HG02938 (cell line): ENCODE measurements around the gene TCF4.

Experiments
- ATAC-seq: cut with Tn5 transposase; IDR thresholded peaks from one replicate; pipeline ENCODE4 v1.9.1; 2021; ENCODE audit warnings: mild to moderate bottlenecking, moderate library complexity; ENCODE audit not compliant: unreplicated experiment

The TCF4 gene

DNA sequence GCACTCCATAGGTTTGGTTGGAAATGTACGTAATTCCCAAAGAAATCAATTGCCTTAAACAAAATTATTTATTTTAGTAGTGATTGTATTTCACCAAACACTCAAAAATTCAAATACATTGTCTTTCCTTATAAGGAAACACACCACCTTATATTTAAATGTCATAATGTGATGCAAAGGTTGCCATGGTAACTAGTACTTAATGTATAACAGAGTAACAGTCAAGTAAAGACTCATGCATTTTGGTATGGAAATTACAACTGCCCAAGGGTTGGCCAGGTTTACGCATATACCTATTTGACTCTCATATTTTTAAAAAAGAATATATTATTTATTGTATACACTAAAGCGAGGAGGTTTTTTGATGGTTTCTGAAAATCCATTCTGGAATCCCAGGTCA lies 231.2 kb downstream of the TCF4 start:
- ATAC-seq = no peak

DNA sequence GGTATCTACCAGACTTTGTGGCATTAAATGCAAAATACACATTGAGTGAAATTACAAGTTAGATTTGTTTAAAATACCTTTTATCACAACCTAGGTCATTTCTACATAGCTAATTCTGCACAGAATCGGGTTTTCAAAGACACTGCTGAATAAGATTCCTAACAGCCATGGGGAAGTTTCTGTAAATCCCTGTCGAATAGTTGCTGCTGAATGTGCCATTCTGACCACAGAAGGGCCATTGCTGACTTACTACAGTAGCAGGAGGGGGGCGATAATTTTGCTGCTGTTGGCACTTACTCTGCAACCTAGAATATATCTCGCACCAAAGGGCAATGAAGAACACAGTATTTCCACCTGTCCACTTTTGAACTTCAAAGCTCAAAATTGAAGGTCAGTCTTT lies 232.8 kb downstream of the TCF4 start:
- ATAC-seq = no peak

DNA sequence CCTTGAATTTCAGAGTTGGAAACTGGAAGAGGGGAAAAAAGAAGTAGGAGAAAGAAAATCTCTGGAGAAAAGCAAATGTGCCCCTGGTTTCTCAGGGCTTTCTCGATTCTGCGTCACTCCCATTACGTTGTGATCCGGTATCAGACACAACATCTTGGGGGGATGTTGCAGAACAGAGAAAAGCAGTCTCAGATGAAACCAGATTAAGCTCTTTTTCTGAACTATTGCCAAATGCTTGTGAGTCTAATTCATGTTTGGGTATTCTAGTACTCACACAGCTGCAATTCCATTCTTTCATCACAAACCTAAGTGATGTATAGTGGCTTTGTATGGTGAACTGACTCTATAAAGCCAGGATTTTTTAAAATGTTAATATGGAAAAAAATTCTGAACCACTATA lies 233.2 kb downstream of the TCF4 start:
- ATAC-seq = no peak

DNA sequence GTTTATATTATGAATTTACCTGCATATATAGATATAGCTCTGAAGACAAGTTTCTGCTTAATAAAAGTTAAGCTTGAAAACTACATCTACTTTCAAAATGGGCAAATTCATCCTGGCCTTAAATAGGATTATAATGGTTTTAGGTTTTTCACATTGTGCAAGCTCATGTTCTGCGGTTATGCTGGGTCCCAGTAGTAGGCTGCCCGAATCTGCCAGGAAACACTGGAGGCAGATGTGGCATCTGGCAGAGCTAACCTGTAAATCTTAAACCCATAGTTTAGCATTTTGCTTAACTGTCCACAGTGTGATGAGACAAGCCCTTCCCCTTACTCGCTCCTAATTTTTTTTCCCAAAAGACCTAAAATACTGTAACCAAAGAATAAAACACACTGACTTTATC lies 234.2 kb downstream of the TCF4 start:
- no peak for ATAC-seq

DNA sequence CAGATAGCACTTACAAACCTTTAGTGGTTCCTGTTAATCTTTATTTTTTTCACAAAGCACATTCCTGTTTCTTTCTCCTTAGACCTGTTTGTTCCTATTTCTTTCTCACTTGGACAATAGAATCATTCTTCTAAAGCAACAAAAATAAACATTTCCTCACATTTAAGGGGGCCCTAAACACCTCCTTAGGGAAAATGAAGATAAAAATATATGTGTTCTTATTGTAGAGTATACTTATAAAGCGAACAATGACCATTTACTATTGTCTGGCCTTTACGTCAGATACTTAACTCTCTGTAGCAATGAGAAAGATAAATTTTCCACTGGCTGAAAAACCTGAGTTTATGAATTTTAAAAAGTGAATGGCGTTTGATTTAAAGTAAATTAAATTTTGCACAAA lies 234.6 kb downstream of the TCF4 start:
- no peak for ATAC-seq

DNA sequence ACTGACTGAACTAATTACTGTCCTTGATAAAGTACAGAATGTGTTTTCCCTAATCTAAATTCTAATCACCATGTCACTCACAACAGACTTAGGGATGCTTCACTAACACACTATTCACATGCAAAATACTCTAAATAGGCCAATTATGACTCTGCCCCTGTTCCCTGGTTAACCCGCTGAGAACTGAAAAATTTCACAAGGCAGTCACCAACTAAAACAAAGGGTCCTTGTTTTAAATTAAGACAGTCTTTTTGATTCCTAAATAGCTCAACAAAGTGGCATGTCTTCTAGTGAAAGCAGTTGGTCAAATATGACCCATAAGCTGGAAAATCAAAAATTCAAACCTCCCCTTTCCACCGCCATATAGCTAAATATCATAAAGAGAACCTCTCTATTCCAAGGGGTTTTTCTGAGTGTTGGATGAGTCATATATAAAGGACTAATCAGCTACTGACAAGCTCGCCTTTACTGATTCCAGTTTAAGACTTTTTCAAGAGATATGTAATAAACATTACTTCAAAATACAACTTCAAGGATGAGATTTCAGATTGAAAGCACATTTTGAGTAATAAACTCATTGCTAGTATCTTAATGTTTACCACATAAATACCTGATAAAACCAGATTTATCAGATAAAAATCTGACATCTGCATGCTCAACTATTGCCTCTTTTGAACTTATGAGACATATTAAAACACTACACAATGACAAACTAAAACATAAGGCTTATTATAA lies 235.8 kb downstream of the TCF4 start:
- ATAC-seq = no peak

DNA sequence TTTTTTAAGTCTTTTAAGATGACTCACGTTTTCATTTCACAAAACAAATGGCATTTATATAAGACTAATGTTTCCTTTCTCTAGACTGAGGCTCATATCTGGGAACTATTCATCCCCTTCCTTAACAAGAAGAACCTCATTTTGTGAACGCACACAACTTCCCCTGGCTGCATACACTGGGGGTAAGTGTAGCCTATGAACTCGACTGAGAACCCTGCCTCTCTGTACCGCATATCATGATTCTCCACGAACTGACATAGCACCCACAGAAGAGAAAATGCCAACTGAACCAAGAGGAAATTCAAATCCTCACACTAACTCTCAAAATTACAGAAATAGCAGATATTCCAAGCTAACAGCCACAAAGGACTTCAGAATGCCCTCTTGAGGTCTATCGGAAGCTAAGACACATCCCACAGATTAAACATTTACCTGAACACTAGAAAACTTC lies 236.7 kb downstream of the TCF4 start:
- ATAC-seq = no peak

DNA sequence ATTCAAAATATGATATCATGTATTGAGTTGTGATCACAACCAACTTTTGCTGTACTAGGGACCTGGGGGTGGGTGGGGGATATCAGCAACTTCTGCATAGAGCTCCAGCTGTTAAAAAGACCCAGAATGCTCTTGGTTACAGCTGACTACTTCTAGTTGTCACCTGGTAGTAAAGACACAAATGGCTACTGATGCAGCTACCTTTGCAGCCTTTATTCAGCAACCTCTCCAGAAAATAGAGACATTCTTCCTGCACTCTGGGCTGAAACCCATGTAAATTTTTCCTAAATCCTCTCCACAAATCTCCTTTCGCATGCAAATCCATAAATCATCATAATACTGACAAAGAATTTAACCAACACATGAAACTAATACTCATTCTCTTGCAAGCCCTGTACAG lies 238.3 kb downstream of the TCF4 start:
- ATAC-seq = no peak

DNA sequence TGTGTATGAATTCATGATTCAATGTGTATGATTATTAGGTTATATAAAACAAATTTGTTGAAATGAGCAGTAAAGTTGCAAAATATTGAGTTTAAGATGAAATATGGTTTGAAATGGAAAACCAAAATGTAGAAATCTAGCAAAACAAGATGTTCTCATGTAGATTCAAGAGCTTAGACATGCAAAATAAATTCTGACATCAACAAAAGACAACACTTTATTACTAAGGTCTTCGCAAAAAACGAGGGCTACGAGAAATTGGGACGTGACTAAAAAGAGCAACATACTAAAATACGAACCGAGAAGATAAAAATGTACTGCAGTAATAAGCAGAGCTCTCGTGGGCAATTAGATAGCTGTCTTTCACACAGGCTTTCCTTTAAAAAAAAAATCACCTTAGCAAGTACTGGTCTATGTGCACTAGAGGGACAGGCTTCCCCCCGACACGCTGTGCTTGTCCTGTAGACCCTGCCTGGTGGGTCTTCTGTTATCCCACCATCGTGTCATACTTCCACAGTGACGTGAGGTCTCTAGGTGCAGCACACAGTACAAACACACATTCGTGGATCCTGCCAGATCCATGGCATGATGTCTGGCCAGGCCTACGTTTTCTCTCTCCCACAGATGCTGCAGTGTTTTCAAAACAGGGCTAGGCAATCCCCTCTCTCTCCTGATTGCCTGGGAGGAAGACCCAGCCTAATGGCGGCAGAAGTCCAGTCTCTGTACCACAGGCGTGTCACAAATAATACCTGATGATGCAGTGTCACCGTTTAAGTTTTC lies 240.8 kb downstream of the TCF4 start:
- ATAC-seq = no peak

DNA sequence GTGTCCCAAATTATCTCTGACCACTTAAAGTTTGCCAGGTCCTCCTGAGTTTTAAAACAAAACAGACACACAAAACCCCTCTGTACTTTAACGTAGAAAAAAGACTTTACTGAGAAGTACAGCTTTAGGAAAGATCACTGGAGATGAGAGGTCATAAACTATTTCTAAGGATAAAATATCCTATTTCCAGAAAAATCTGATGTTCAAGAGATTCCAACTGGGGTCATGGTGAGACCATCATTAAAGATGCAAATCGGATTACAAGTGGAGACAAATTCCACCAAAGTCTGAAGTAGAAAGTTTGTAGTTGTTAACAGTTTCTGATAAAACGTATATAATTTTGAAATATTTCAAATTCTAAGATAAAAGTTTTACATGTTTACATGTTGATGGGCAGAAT lies 241.6 kb downstream of the TCF4 start:
- ATAC-seq = no peak

DNA sequence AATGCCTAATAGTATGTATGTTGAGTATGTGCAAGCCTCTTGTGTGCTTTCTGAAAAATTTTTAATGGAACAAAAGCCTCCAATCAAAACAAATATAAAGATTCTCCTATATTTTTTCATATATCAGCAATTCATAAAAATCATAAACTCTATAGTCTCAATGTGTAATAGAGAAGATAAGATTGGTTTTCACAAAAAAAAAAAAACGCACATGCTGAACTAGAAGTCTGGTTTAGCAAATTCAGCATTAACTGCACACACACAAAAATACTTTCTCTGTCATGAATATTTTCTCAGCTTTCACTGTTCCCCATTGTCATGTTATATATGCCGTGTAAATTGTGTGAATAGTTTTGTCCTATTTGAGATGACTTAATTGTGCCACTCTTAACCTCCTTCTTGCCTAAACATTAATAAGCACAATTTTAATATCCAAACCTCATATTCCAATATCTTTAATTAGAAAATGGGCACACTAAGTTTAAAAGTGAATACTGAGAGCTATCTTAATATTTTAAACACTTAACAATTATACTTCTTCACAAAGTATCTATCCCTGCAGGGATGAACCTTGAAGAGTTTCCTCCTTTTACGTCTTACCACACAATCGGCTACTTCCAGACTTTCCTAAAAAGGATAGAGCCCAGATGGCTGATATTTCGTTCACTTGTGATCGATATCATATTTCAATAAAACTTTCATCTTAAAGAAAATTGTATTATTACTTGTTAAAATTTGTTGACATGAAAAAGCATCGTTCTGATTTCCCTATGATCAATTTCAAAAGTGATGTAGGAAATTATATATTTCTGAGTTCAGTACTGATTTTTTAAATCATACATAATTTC lies 242.7 kb downstream of the TCF4 start:
- no peak for ATAC-seq

DNA sequence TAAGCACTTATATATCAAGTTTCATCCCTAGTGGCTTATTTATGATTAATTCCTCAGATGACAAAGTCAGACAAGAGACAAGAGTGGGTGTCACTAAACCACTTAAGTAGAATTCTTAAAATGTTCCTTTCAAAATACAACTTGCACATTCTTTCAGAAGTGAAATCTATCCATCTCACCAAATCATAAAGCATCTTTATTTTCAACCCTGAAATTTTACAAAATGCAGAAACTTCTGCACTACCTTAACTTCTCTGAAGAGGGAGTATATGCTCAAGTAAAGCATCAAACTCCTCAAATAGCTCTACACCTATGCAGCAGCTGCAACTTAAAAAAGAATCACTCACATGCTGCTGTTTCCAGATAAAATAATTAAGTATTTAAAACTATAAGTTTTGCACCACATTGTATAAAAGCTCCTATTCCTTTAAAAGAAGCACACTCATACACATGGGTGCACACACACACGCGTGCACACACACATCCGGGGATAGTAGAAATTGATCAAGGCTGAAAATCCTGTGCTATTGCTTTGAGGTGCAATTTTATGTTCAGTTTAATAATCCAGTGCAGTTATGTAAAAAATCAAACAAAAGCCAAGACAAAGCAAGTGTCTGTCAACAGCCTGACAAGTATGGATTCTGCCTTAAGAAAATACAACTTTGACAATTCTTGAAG lies 244.5 kb downstream of the TCF4 start:
- ATAC-seq = peak; percentile 85

DNA sequence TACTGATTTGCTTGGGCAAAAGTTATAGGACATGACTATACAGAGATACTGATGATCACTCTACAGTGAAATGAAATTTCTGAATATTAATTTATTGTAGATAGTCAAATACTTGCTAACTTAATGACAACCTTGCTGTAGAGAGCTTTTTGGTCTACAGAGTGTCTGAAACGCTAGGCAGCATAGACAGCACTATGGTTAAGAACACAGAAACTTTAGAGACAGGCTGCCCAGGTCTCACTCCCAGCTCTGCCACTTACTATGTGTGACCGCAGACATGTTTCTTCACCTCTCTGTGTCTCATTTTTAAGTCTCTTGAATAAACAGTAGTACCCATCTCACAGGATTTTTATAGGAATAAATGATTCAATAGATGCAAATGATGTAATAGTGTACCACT lies 247.0 kb downstream of the TCF4 start:
- ATAC-seq = no peak

DNA sequence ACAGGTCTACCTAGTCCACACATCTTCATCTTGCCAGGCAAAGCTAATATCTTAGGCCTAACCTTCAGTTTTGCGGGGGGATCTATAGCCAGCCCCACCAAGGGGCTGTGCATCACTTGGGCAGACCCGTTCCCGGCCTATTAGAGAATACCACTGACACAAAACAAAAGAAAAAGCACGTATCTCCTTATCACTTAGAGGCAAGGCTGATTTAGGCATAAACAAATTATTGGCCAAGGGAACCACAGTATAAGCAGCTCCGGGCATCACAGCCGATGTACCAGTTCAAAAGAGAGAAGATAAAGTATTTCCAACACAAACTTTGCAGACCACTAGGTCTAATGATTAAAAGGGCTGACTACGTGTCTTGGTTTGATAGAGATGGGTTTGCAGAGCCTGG lies 248.0 kb downstream of the TCF4 start:
- ATAC-seq = no peak

DNA sequence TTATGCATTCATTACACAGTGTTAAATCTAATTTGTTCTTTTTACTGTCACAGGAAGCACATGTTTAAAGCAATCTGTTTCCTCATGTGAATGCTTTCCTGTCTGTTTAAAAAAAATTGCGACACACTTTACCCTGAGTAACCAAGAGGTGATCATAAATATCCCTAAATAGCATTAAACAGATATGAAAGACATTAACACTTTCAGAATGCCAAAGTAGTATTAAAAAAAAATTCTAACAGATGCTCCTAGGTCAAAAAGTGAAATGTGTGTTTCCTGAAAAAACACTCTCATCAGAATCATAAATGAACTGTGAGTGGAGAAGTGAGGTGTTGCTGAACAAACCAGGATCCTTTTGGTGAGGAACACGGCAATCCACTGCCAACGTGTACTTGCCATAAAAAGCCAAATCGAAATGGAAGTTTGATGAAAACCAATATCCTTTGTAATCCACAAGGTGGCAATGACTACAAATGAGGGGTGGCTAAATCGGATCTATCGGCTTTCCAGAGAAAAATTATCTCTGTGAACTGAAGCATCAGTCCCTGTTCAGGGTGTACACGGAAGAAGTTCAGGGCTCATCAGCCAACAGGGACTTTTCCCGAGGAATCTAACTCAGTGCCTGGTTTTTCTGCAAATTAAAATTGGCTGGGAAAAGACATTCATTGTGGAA lies 248.9 kb downstream of the TCF4 start:
- ATAC-seq = no peak

DNA sequence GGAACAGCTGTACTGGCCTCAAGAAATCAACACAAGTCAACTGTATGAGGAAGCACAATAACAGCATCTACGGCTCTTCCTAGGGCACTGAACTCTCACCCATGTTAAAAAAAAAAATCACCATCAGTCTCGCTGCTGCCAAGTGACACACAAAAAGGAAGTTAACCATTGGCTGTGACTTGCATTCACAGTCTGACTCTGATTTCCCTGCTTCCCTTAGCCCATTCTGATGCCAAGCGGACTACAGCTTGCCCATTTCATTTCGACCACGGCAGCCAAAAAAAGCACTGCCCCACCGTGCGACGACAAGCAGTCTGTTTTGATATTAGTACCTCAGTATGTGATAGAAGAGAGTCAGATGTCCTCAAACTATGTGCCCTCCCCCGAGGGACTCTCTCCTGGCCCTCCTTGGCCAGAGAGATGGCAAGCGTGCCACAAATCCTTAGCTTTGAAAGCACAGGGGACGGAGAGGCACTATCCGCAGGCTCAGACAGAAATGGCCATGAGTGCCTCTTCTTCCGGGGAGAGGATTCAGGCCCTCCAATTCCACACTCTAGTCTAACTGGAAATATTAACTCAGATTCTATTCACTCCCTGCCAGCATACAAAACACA lies 250.0 kb downstream of the TCF4 start:
- no peak for ATAC-seq

DNA sequence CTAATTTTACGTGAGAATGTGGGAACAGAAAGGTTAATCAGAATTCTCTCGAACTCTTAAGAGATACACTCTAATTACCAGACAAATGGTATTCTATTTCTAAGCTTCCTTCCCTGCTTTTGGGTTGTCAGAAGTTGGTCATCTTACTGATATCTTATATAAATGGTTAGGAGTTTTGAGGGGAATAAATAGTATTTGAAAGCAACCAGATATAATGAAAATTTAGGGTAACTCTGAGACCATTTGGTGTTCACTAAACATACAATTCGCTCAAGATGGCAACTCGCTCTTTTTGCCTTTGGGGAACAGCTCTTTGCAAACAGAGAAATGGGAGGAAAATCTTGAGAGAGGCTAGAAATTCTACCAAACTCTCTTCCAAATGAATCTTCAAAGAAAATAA lies 250.9 kb downstream of the TCF4 start:
- no peak for ATAC-seq

DNA sequence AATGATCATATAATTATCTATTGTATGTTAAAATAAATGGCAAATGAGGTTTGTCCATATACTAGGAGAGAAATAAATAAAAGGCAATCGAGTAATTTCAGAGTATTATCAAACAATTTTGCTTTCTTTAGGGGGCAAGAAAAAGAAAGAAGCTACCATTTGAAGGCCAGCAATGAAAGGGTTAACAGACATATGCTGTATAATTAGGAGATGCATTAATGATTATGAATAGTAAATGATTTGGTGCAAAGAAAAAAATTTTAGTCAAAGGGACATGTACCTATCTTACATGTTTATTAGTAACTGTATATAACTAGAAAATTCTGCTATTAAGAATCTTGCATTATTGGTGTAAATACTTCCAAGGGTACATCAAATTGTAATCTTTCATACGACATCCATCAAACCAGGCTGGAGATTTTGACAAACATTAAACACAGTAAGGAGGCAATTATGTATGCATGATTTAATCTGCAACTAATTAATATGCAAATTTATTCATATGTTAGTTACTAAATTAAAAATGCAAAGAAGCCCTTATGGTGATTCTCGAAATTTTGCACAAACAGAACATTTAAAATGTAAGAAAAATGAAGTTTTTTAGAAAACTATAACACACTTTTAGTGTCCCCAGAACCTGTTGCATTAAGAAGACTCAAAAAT lies 251.4 kb downstream of the TCF4 start:
- no peak for ATAC-seq

DNA sequence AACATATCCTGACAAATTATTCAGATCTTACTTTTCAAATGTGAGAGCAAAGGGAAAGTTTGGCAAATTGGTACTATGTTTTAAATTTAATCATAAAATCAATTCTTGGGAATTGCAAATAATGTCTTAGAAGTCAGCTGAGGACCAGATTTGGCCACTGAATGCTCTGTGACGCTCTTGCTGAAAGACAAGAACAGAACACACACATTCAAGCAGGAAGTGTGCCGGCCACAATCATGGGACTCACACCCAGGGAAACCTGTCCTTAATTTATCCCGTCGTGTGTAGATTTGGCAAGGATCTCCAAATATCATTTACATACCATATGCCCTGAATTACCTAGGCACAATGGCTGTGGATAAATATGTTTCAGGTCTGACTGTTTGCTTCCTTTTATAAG lies 253.1 kb downstream of the TCF4 start:
- ATAC-seq = no peak

DNA sequence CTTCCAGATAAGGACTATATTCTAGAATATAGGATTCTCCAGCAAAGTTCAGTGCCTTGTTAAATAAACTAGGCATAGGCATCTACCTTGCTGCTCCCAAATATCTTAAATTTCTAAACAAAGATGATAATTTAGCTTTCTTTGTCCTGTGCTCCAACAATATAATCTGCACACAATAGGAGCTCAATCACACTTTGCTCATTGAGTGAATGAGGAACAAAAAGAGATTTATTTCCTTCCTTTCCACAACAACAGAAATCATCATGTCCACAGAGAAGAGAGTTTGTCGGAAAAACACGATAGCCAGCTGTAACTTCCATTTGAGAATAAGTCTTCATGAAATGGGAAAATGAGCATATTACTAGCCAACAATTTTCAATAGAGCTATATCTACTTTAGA lies 256.7 kb downstream of the TCF4 start:
- no peak for ATAC-seq
